Right ventricle myocardium superior (tissue), 1 donor: ENCODE measurements around the gene ZFP57. TPM values are rescaled to one million over a fixed set of nuclear protein-coding genes. Genes with fewer than 3 reads are reported as not detected.
A peak's percentile ranks its signal among the peaks of the same experiment; 100 is the strongest.
"Not testable (repeated sequence)": the region's sequence is repeated elsewhere in the genome, so short reads cannot be mapped to it uniquely, and the experiment has no call there.

Experiments used
- ATAC-seq: fragments of 200-7000 bp; cut with Tn5 transposase; one replicate; pipeline ENCODE4 v1.9.1; 2020; ENCODE audit warnings: mild to moderate bottlenecking; ENCODE audit not compliant: poor library complexity
- DNase-seq: peaks from one replicate; pipeline ENCODE4 v3.0.0-alpha.2; 2020
- intact Hi-C: fragments of 100-400 bp; cut with DNase I; formaldehyde crosslinking; loops from one replicate; pipeline ENCODE4 v1.11.2; 2022
- total RNA-seq: library from RNA; stranded (reverse); fragmentation: NEBNext Ultra II Directional; extraction: Animal tissue kit (Norgen Biotek cat#: 25700); gene quantifications from one replicate; pipeline ENCODE4 v1.2.1, GENCODE V29; 2021
- donor health status: DM: no; HTN: yes; CAD: no; lungs with severe emphysema.

The ZFP57 gene
- total RNA-seq, 1 donor from 2014 or later = not detected

GRCh38 chr6:29705389-29706231 is 24.7 kb upstream of the ZFP57 start:
- DNase-seq (no peak), ATAC-seq (peak; percentile 65)
- intact Hi-C loops = loop anchor here (2.0 to 10.0 kb wide), 3 partner anchors 49 to 309 kb away; no protein-coding TSS in a partner anchor

GRCh38 chr6:29702519-29703103 is 21.7 kb upstream of the ZFP57 start:
- intact Hi-C loops = loop anchor here (10.0 kb wide), 2 partner anchors 52 to 312 kb away; no protein-coding TSS in a partner anchor
- ATAC-seq (peak; percentile 70), DNase-seq (peak; percentile 75)

GRCh38 chr6:29696147-29697125 is 15.5 kb upstream of the ZFP57 start:
- no peak for DNase-seq

GRCh38 chr6:29694637-29695036 is 13.7 kb upstream of the ZFP57 start:
- DNase-seq (no peak), ATAC-seq (no peak)
- intact Hi-C loops = no loop called here

More at GRCh38 chr6:29696147-29697125, 15.5 kb upstream of the ZFP57 start:
- peak; percentile 70 for ATAC-seq
- intact Hi-C loops = no loop called here

- DNase-seq (peak; percentile 71), ATAC-seq (peak; percentile 91)
- intact Hi-C loops = loop anchor here (5.0 kb wide), 1 partner anchor 34 kb away; no protein-coding TSS in a partner anchor
Measured at GRCh38 chr6:29685718-29686326, 4.9 kb upstream of the ZFP57 start.

- DNase-seq = no peak
- no peak for ATAC-seq
- intact Hi-C loops = no loop called here
Measured at GRCh38 chr6:29681811-29682210, 859 bp upstream of the ZFP57 start.

- intact Hi-C loops = no loop called here
- ATAC-seq (no peak), DNase-seq (no peak)
Measured at GRCh38 chr6:29680416-29680815, 536 bp downstream of the ZFP57 start.

- intact Hi-C loops = no loop called here
- ATAC-seq (no peak), DNase-seq (no peak)
Measured at GRCh38 chr6:29679962-29680361, 990 bp downstream of the ZFP57 start.

GRCh38 chr6:29678114-29678513 is 2.8 kb downstream of the ZFP57 start:
- no peak for DNase-seq
- intact Hi-C loops = no loop called here
- no peak for ATAC-seq

- no peak for DNase-seq
Measured at GRCh38 chr6:29676981-29677601, 3.9 kb downstream of the ZFP57 start.

GRCh38 chr6:29675561-29675960 is 5.4 kb downstream of the ZFP57 start:
- intact Hi-C loops = no loop called here
- ATAC-seq (no peak), DNase-seq (no peak)

More at GRCh38 chr6:29676981-29677601, 3.9 kb downstream of the ZFP57 start:
- ATAC-seq = no peak
- intact Hi-C loops = no loop called here

GRCh38 chr6:29674008-29674407 is 6.9 kb downstream of the ZFP57 start:
- ATAC-seq = no peak

GRCh38 chr6:29673161-29673560 is 7.8 kb downstream of the ZFP57 start:
- no peak for DNase-seq
- ATAC-seq = no peak

More at GRCh38 chr6:29674008-29674407, 6.9 kb downstream of the ZFP57 start:
- no peak for DNase-seq
- intact Hi-C loops = no loop called here

GRCh38 chr6:29672116-29672515 is 8.8 kb downstream of the ZFP57 start:
- DNase-seq, intact Hi-C loops, ATAC-seq: not testable (repeated sequence)

More at GRCh38 chr6:29673161-29673560, 7.8 kb downstream of the ZFP57 start:
- intact Hi-C loops = no loop called here

- DNase-seq = no peak
- intact Hi-C loops = no loop called here
- ATAC-seq = no peak
Measured at GRCh38 chr6:29671026-29671425, 9.9 kb downstream of the ZFP57 start.

- ATAC-seq (peak; percentile 32), DNase-seq (no peak)
- intact Hi-C loops = no loop called here
Measured at GRCh38 chr6:29667158-29667557, 13.8 kb downstream of the ZFP57 start.

GRCh38 chr6:29666826-29667130 is 14.2 kb downstream of the ZFP57 start:
- ATAC-seq = no peak
- intact Hi-C loops = no loop called here

More at GRCh38 chr6:29666826-29667130, 14.2 kb downstream of the ZFP57 start:
- DNase-seq = no peak
